PC-9 (cell line): ENCODE results near the gene MSH6.

Experiments
- EZH2 ChIP-seq: fragments of 200-600 bp; sonication (generic); IDR thresholded peaks from 2 replicates; pipeline ENCODE4 v1.8.0; 2017; ENCODE audit warnings: antibody characterized with exemption, low read depth
- TF ChIP-seq, protein P1 (sequence below): fragments of 200-600 bp; sonication (generic); conservative IDR thresholded peaks from 2 replicates; pipeline ENCODE4 v1.6.1; 2017; ENCODE audit warnings: mixed run types, antibody characterized with exemption, mild to moderate bottlenecking, moderate library complexity

GRCh38 chr2:47842846-47843245 is 59.9 kb downstream of the MSH6 start:
- TF ChIP-seq, protein P1, sequence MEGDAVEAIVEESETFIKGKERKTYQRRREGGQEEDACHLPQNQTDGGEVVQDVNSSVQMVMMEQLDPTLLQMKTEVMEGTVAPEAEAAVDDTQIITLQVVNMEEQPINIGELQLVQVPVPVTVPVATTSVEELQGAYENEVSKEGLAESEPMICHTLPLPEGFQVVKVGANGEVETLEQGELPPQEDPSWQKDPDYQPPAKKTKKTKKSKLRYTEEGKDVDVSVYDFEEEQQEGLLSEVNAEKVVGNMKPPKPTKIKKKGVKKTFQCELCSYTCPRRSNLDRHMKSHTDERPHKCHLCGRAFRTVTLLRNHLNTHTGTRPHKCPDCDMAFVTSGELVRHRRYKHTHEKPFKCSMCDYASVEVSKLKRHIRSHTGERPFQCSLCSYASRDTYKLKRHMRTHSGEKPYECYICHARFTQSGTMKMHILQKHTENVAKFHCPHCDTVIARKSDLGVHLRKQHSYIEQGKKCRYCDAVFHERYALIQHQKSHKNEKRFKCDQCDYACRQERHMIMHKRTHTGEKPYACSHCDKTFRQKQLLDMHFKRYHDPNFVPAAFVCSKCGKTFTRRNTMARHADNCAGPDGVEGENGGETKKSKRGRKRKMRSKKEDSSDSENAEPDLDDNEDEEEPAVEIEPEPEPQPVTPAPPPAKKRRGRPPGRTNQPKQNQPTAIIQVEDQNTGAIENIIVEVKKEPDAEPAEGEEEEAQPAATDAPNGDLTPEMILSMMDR = no peak
- TF ChIP-seq EZH2 = no peak
